ENCODE results near the gene IL23R.

IL23R gene

GRCh38 chr1:67171978-67172377 lies 5.7 kb downstream of the IL23R start:
- Histone ChIP-seq H2AK5ac (ENCODE audit: low read length, severe bottlenecking) (no peak overlapping the region), H3K23ac (ENCODE audit: low read length in 2 of 2) (no peak overlapping the region), H2BK12ac (ENCODE audit: low read length in 2 of 2) (no peak overlapping the region), H3K79me1 (replicated peaks; ENCODE audit: low read length, poor library complexity, severe bottlenecking) (no peaks in the 10 kb centered on the region), H4K91ac (ENCODE audit: low read length) (no peak overlapping the region), H3K27me3 (ENCODE audit: control insufficient read depth in 1 of 2, insufficient read depth in 1 of 2, low read length in 2 of 2) (peaks cover 0 to 5% of the 10 kb centered on the region in 2 experiments), H3K4me2 (ENCODE audit: low read length, poor library complexity, severe bottlenecking) (no peak overlapping the region), H3K9ac (ENCODE audit: low read length) (no peak overlapping the region), H3K4ac (ENCODE audit: low read depth in 1 of 2, low read length in 2 of 2) (no peak overlapping the region), H3K4me1 (ENCODE audit: control insufficient read depth, insufficient read depth, low read depth, low read length) (no peaks in the 10 kb centered on the region), H3K4me3 (ENCODE audit: insufficient read depth in 1 of 2, low read depth in 1 of 2, low read length in 2 of 2) (no peak overlapping the region), H3K36me3 (ENCODE audit: control insufficient read depth in 1 of 2, insufficient read depth in 2 of 2, low read depth in 1 of 2, low read length in 2 of 2) (no peaks in the 10 kb centered on the region), H4K8ac (ENCODE audit: low read length) (no peak overlapping the region), H3K14ac (ENCODE audit: low read length in 2 of 2) (no peak overlapping the region), H3K27ac (ENCODE audit: low read length, poor library complexity, severe bottlenecking) (no peak overlapping the region), H2BK15ac (ENCODE audit: low read depth, poor library complexity, severe bottlenecking) (no peak overlapping the region), H3K9me3 (ENCODE audit: control insufficient read depth, low read length) (no peaks in the 10 kb centered on the region), H2BK5ac (ENCODE audit: low read depth, low read length, poor library complexity, severe bottlenecking) (no peak overlapping the region), H2BK120ac (ENCODE audit: low read depth, low read length) (no peak overlapping the region), H3K18ac (ENCODE audit: low read depth in 1 of 2, low read length in 2 of 2) (no peak overlapping the region), H2AFZ (ENCODE audit: low read depth, low read length) (no peak overlapping the region)
- no CpG with 5 or more reads among the region's 1 CpG for WGBS
- no peak for DNase-seq

- DNase-seq: no peak
- no peaks in the 10 kb centered on the region for H3K36me3 ChIP-seq (ENCODE audit: control insufficient read depth in 1 of 2, insufficient read depth in 2 of 2, low read depth in 1 of 2, low read length in 2 of 2)
Measured at GRCh38 chr1:67173988-67174387, 7.7 kb downstream of the IL23R start.

DNA sequence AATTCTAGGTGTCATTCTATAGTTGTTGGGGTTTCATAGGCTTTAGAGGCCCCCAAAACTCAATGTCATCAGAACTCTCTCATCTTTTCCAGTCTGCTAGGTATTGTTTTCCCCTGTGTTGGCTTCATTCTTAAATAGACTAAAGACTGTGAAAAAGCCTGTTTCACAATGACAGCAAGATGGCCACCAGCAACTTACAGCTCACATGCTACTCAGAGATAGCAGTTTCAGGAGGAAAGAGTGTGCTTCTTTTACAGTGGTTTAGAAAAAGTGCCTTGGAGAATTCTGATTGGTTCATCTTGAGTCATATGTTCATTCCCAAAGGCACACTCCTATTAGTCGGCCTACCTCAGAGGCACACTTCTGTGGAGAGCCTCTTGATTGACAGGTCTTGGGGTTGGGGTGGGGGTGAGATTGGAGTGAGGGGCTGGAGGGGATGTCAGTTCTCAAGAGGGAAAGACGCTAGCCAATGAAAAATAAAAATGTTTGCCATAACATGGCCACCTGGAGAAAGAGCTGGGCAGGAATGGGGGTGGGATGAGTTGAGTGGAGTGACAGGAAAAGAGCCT lies 8.5 kb downstream of the IL23R start:
- no peak overlapping the region for H3K4me3 ChIP-seq (ENCODE audit: insufficient read depth in 1 of 2, low read depth in 1 of 2, low read length in 2 of 2)
- no peak overlapping the region for H2BK12ac ChIP-seq (ENCODE audit: low read length in 2 of 2)
- no peaks in the 10 kb centered on the region for H3K9me3 ChIP-seq (ENCODE audit: control insufficient read depth, low read length)
- H2AFZ ChIP-seq (ENCODE audit: low read depth, low read length): no peak overlapping the region
- no peaks in the 10 kb centered on the region for H3K36me3 ChIP-seq (ENCODE audit: control insufficient read depth in 1 of 2, insufficient read depth in 2 of 2, low read depth in 1 of 2, low read length in 2 of 2)
- no peak overlapping the region for H3K27ac ChIP-seq (ENCODE audit: low read length, poor library complexity, severe bottlenecking)
- H3K27me3 ChIP-seq (ENCODE audit: control insufficient read depth in 1 of 2, insufficient read depth in 1 of 2, low read length in 2 of 2): peaks cover 0 to 5% of the 10 kb centered on the region in 2 experiments
- H2BK15ac ChIP-seq (ENCODE audit: low read depth, poor library complexity, severe bottlenecking): no peak overlapping the region
- H3K79me1 ChIP-seq (replicated peaks; ENCODE audit: low read length, poor library complexity, severe bottlenecking): no peaks in the 10 kb centered on the region
- no peak overlapping the region for H3K14ac ChIP-seq (ENCODE audit: low read length in 2 of 2)
- no peak overlapping the region for H3K9ac ChIP-seq (ENCODE audit: low read length)
- no peak overlapping the region for H3K4me2 ChIP-seq (ENCODE audit: low read length, poor library complexity, severe bottlenecking)
- H2BK120ac ChIP-seq (ENCODE audit: low read depth, low read length): no peak overlapping the region
- no peak overlapping the region for H4K8ac ChIP-seq (ENCODE audit: low read length)
- no peaks in the 10 kb centered on the region for H3K4me1 ChIP-seq (ENCODE audit: control insufficient read depth, insufficient read depth, low read depth, low read length)
- H2AK5ac ChIP-seq (ENCODE audit: low read length, severe bottlenecking): no peak overlapping the region
- H3K4ac ChIP-seq (ENCODE audit: low read depth in 1 of 2, low read length in 2 of 2): no peak overlapping the region
- no peak overlapping the region for H2BK5ac ChIP-seq (ENCODE audit: low read depth, low read length, poor library complexity, severe bottlenecking)
- H3K23ac ChIP-seq (ENCODE audit: low read length in 2 of 2): no peak overlapping the region
- no peak overlapping the region for H4K91ac ChIP-seq (ENCODE audit: low read length)
- DNase-seq: no peak
- WGBS: 64% methylated on average over 2 of the region's 2 CpGs
- H3K18ac ChIP-seq (ENCODE audit: low read depth in 1 of 2, low read length in 2 of 2): no peak overlapping the region

More at GRCh38 chr1:67173988-67174387, 7.7 kb downstream of the IL23R start:
- Histone ChIP-seq H3K4me1 (ENCODE audit: control insufficient read depth, insufficient read depth, low read depth, low read length) (no peaks in the 10 kb centered on the region), H2BK15ac (ENCODE audit: low read depth, poor library complexity, severe bottlenecking) (no peak overlapping the region), H3K4ac (ENCODE audit: low read depth in 1 of 2, low read length in 2 of 2) (no peak overlapping the region), H2BK120ac (ENCODE audit: low read depth, low read length) (no peak overlapping the region), H3K79me1 (replicated peaks; ENCODE audit: low read length, poor library complexity, severe bottlenecking) (no peaks in the 10 kb centered on the region), H2BK5ac (ENCODE audit: low read depth, low read length, poor library complexity, severe bottlenecking) (no peak overlapping the region), H4K8ac (ENCODE audit: low read length) (no peak overlapping the region), H3K9me3 (ENCODE audit: control insufficient read depth, low read length) (no peaks in the 10 kb centered on the region), H2AFZ (ENCODE audit: low read depth, low read length) (no peak overlapping the region), H3K14ac (ENCODE audit: low read length in 2 of 2) (no peak overlapping the region), H2AK5ac (ENCODE audit: low read length, severe bottlenecking) (no peak overlapping the region), H3K27ac (ENCODE audit: low read length, poor library complexity, severe bottlenecking) (no peak overlapping the region), H3K27me3 (ENCODE audit: control insufficient read depth in 1 of 2, insufficient read depth in 1 of 2, low read length in 2 of 2) (peaks cover 0 to 5% of the 10 kb centered on the region in 2 experiments), H3K4me3 (ENCODE audit: insufficient read depth in 1 of 2, low read depth in 1 of 2, low read length in 2 of 2) (no peak overlapping the region), H3K23ac (ENCODE audit: low read length in 2 of 2) (no peak overlapping the region), H4K91ac (ENCODE audit: low read length) (no peak overlapping the region), H3K4me2 (ENCODE audit: low read length, poor library complexity, severe bottlenecking) (no peak overlapping the region), H3K18ac (ENCODE audit: low read depth in 1 of 2, low read length in 2 of 2) (no peak overlapping the region), H2BK12ac (ENCODE audit: low read length in 2 of 2) (no peak overlapping the region), H3K9ac (ENCODE audit: low read length) (no peak overlapping the region)

DNA sequence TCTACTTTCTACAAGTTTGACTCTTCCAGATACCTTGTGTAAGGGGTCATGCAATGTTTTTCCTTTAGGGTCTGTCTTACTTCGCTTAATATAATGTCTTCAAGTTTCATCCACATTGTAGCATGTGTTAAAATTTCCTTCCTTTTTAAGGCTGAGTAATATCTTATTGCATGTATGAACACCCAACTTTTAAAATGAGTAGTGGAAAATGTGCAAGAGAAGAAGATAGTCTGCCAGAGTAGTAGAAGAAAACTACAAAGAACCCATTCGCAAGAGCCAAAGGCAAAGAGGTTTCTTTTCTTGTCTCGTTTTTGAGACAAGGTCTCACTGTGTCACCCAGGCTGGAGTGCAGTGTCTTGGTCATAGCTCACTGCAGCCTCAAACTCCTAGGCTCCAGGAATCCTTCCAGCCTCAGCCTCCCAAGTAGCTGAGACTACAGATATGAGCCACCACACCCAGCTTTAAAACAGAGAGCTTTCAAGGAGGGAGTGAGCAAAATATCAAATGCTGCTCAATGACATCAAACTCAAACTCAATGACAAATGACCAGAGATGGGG lies 9.4 kb downstream of the IL23R start:
- H3K36me3 ChIP-seq (ENCODE audit: control insufficient read depth in 1 of 2, insufficient read depth in 2 of 2, low read depth in 1 of 2, low read length in 2 of 2): no peaks in the 10 kb centered on the region
- H3K27me3 ChIP-seq (ENCODE audit: control insufficient read depth in 1 of 2, insufficient read depth in 1 of 2, low read length in 2 of 2): peaks cover 0 to 5% of the 10 kb centered on the region in 2 experiments
- no peak overlapping the region for H3K14ac ChIP-seq (ENCODE audit: low read length in 2 of 2)
- H2BK12ac ChIP-seq (ENCODE audit: low read length in 2 of 2): no peak overlapping the region
- no peak overlapping the region for H2BK5ac ChIP-seq (ENCODE audit: low read depth, low read length, poor library complexity, severe bottlenecking)
- no peak overlapping the region for H4K91ac ChIP-seq (ENCODE audit: low read length)
- no peak overlapping the region for H2AFZ ChIP-seq (ENCODE audit: low read depth, low read length)
- no peak overlapping the region for H4K8ac ChIP-seq (ENCODE audit: low read length)
- no peak overlapping the region for H3K27ac ChIP-seq (ENCODE audit: low read length, poor library complexity, severe bottlenecking)
- no peak overlapping the region for H3K4ac ChIP-seq (ENCODE audit: low read depth in 1 of 2, low read length in 2 of 2)
- no peak overlapping the region for H2AK5ac ChIP-seq (ENCODE audit: low read length, severe bottlenecking)
- WGBS: 72% methylated on average over 2 of the region's 3 CpGs
- H2BK120ac ChIP-seq (ENCODE audit: low read depth, low read length): no peak overlapping the region
- no peak overlapping the region for H3K18ac ChIP-seq (ENCODE audit: low read depth in 1 of 2, low read length in 2 of 2)
- no peak overlapping the region for H3K4me2 ChIP-seq (ENCODE audit: low read length, poor library complexity, severe bottlenecking)
- H3K9me3 ChIP-seq (ENCODE audit: control insufficient read depth, low read length): no peaks in the 10 kb centered on the region
- no peak overlapping the region for H2BK15ac ChIP-seq (ENCODE audit: low read depth, poor library complexity, severe bottlenecking)
- H3K9ac ChIP-seq (ENCODE audit: low read length): no peak overlapping the region
- no peaks in the 10 kb centered on the region for H3K79me1 ChIP-seq (replicated peaks; ENCODE audit: low read length, poor library complexity, severe bottlenecking)
- H3K4me1 ChIP-seq (ENCODE audit: control insufficient read depth, insufficient read depth, low read depth, low read length): no peaks in the 10 kb centered on the region
- no peak overlapping the region for H3K23ac ChIP-seq (ENCODE audit: low read length in 2 of 2)
- no peak overlapping the region for H3K4me3 ChIP-seq (ENCODE audit: insufficient read depth in 1 of 2, low read depth in 1 of 2, low read length in 2 of 2)
- no peak for DNase-seq

Measured in mesenchymal stem cell (in vitro differentiated cells and primary cell).